Activated CD4-positive, alpha-beta T cell treated with anti-CD3 and anti-CD28 coated beads, Interleukin-2, amount 10 ng/mL, durations not matched to agents 24 days and 14 days (primary cell): Measurements from ENCODE around the gene RBBP7. TPM values are rescaled to one million over a fixed set of nuclear protein-coding genes. Genes with fewer than 3 reads are reported as not detected.

Source experiments
- total RNA-seq: library from RNA; stranded (reverse); gene quantifications from 2 replicates; pipeline ENCODE4 v1.2.3, GENCODE V29; 2022

RBBP7 gene
- total RNA-seq, 1 donor from 2014 or later: 137 TPM

Other genes with a start within 250 kb of the RBBP7 start
- not detected in 2 replicates for gene S100G, start 220.2 kb downstream of the RBBP7 start, total RNA-seq
- gene CTPS2, start 157.7 kb downstream of the RBBP7 start, total RNA-seq: 6.3 and 6.6 TPM in 2 replicates
- gene SYAP1, start 150.8 kb downstream of the RBBP7 start, total RNA-seq: 19.6 and 20.1 TPM in 2 replicates
- 23.4 and 24.4 TPM in 2 replicates for gene TXLNG, start 83.9 kb downstream of the RBBP7 start, total RNA-seq
- gene REPS2, start 76.3 kb upstream of the RBBP7 start, total RNA-seq: not detected in 2 replicates